Neural cell (in vitro differentiated cells): ENCODE measurements around the gene FAM107B. TPM values are rescaled to one million over a fixed set of nuclear protein-coding genes. Genes with fewer than 3 reads are reported as not detected.

Experiments used
- H2AFZ ChIP-seq: fragments of 200-600, 300-800 bp; sonication (generic), shearing (Covaris generic); 2 replicates; pipeline ENCODE4 v1.6.0; 2014; ENCODE audit warnings: low read depth, mild to moderate bottlenecking, antibody characterized with exemption, low read length, moderate library complexity
- H3F3A ChIP-seq: fragments of 200-600 bp; shearing (Covaris generic); 2 replicates; pipeline ENCODE4 v1.6.1; 2016; ENCODE audit warnings: mild to moderate bottlenecking, moderate library complexity, mixed read lengths, antibody characterized with exemption, low read length; ENCODE audit not compliant: insufficient read depth, poor library complexity, severe bottlenecking
- H3K27ac ChIP-seq: fragments of 200-600, 300-800 bp; sonication (generic), shearing (Covaris generic); 2 replicates; pipeline ENCODE4 v1.5.1; 2014; ENCODE audit warnings: mild to moderate bottlenecking, low read length, moderate library complexity
- H3K27me3 ChIP-seq: fragments of 300-800, 200-600 bp; sonication (generic), shearing (Covaris generic); 2 replicates; pipeline ENCODE4 v1.6.0; 2014; ENCODE audit warnings: mild to moderate bottlenecking, low read depth, low read length, moderate library complexity; ENCODE audit not compliant: insufficient read depth
- H3K36me3 ChIP-seq: fragments of 300-800, 200-600 bp; sonication (generic), shearing (Covaris generic); 2 replicates; pipeline ENCODE4 v1.5.1; 2014; ENCODE audit warnings: mild to moderate bottlenecking, antibody characterized with exemption, low read length, moderate library complexity; ENCODE audit not compliant: insufficient read depth
- H3K4me2 ChIP-seq: fragments of 300-800, 200-600 bp; sonication (generic), shearing (Covaris generic); 2 replicates; pipeline ENCODE4 v1.6.0; 2014; ENCODE audit warnings: mild to moderate bottlenecking, low read length
- H3K4me3 ChIP-seq: fragments of 300-800, 200-600 bp; sonication (generic), shearing (Covaris generic); 2 replicates; pipeline ENCODE4 v1.5.1; 2014; ENCODE audit warnings: mild to moderate bottlenecking, low read length, moderate library complexity
- H3K79me2 ChIP-seq: fragments of 200-600 bp; shearing (Covaris generic); replicated peaks from 2 replicates; pipeline ENCODE4 v1.6.0; 2014; ENCODE audit warnings: mild to moderate bottlenecking, low read length, moderate library complexity; ENCODE audit not compliant: insufficient read depth
- H3K9ac ChIP-seq: fragments of 300-800, 200-600 bp; sonication (generic), shearing (Covaris generic); 2 replicates; pipeline ENCODE4 v1.6.1; 2016; ENCODE audit warnings: mild to moderate bottlenecking, low read length, mixed read lengths
- H3K9me2 ChIP-seq: fragments of 200-600 bp; shearing (Covaris generic); 2 replicates; pipeline ENCODE4 v1.6.1; 2016; ENCODE audit warnings: mild to moderate bottlenecking, low read length, mixed read lengths; ENCODE audit not compliant: insufficient read depth
- H3K9me3 ChIP-seq: fragments of 200-600, 300-800 bp; sonication (generic), shearing (Covaris generic); 2 replicates; pipeline ENCODE4 v1.6.1; 2016; ENCODE audit warnings: mild to moderate bottlenecking, mixed run types, low read length, moderate library complexity, mixed read lengths
- H4K20me1 ChIP-seq: fragments of 200-600 bp; shearing (Covaris generic); 2 replicates; pipeline ENCODE4 v1.6.1; 2016; ENCODE audit warnings: mild to moderate bottlenecking, mixed run types; ENCODE audit not compliant: insufficient read depth
- EP300 ChIP-seq: fragments of 450-650 bp; conservative IDR thresholded peaks from 2 replicates; pipeline ENCODE4 v1.6.1; 2014; ENCODE audit warnings: antibody characterized with exemption, mild to moderate bottlenecking, moderate library complexity; ENCODE audit not compliant: poor library complexity, severe bottlenecking
- EZH2 ChIP-seq: fragments of 200-600, 300-800 bp; shearing (Covaris generic), sonication (generic); IDR thresholded peaks from 2 replicates; pipeline ENCODE4 v1.6.1; 2014; ENCODE audit warnings: antibody characterized with exemption, low read length, borderline replicate concordance, mild to moderate bottlenecking; ENCODE audit not compliant: insufficient read depth, poor library complexity, severe bottlenecking
- MXI1 ChIP-seq: fragments of 450-650 bp; conservative IDR thresholded peaks from 2 replicates; pipeline ENCODE4 v1.6.1; 2014; ENCODE audit warnings: antibody characterized with exemption, mild to moderate bottlenecking; ENCODE audit not compliant: poor library complexity, severe bottlenecking
- POLR2AphosphoS5 ChIP-seq: IDR thresholded peaks from 2 replicates; pipeline ENCODE4 v1.6.1; 2012
- RAD21 ChIP-seq: fragments of 450-650 bp; conservative IDR thresholded peaks from 2 replicates; pipeline ENCODE4 v1.6.1; 2014; ENCODE audit warnings: antibody characterized with exemption, mild to moderate bottlenecking, moderate library complexity
- SMC3 ChIP-seq: fragments of 450-650 bp; conservative IDR thresholded peaks from 2 replicates; pipeline ENCODE4 v1.6.1; 2014; ENCODE audit warnings: antibody characterized with exemption, mild to moderate bottlenecking, moderate library complexity; ENCODE audit not compliant: poor library complexity
- TAF1 ChIP-seq: IDR thresholded peaks from 2 replicates; pipeline ENCODE4 v1.6.1; 2012; ENCODE audit warnings: low read depth
- polyA plus RNA-seq: library from polyadenylated mRNA; depleted of rRNA; stranded (reverse); fragments of >200 nt; gene quantifications from 2 replicates; pipeline ENCODE4 v1.2.3, GENCODE V29; 2014
- TF ChIP-seq, protein P1 (sequence below): IDR thresholded peaks from 2 replicates; pipeline ENCODE4 v1.6.1; 2012; ENCODE audit warnings: borderline replicate concordance
- TF ChIP-seq, protein P2 (sequence below): fragments of 450-650 bp; IDR thresholded peaks from 2 replicates; pipeline ENCODE4 v1.5.1; 2014; ENCODE audit warnings: antibody characterized with exemption, mild to moderate bottlenecking, moderate library complexity; ENCODE audit not compliant: poor library complexity, severe bottlenecking

The FAM107B gene
- polyA plus RNA-seq, 1 donor from 2014 or later = 106 TPM

DNA sequence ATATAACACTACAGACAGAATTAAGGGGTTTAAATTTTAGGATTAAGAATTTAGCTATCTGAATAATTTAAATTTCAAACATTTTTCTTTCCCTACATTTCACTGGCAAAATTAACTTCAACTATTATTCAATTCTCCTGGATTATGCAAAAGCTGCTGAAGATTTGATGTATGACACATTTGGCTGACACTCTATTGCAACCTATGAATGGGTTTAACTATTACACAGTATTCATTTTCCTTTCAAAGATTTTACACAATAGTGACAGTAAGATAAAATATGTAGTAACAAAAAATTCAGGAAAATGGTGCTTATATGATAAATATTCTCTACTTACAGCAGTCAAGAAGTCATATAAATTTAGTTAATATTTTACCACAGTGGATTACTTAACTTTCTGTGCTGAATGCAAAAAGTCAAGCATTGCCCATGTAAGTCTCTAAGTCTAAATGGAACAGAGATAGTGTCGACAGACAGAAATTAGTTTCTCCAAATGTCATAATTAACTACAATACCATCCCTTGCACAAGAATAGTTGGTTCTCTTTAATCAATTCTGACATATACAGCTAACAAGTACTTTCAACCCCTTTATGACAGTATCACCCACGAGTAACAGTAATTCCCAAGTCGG lies 249.9 kb downstream of the FAM107B start:
- Histone ChIP-seq H3K79me2 (peaks cover 4% of the 10 kb centered on the region), H2AFZ (no peak overlapping the region), H3K27ac (no peak overlapping the region), H4K20me1 (no peaks in the 10 kb centered on the region), H3K36me3 (peaks cover 8% of the 10 kb centered on the region), H3K9ac (no peak overlapping the region), H3K4me3 (no peak overlapping the region), H3K9me2 (no peaks in the 10 kb centered on the region), H3K4me2 (no peak overlapping the region), H3F3A (no peaks in the 10 kb centered on the region), H3K27me3 (no peaks in the 10 kb centered on the region), H3K9me3 (no peaks in the 10 kb centered on the region)
- TF ChIP-seq EP300 (no peak), MXI1 (no peak), EZH2 (no peak), RAD21 (no peak), TAF1 (no peak), SMC3 (no peak), POLR2AphosphoS5 (no peak)
- TF ChIP-seq, protein P1, sequence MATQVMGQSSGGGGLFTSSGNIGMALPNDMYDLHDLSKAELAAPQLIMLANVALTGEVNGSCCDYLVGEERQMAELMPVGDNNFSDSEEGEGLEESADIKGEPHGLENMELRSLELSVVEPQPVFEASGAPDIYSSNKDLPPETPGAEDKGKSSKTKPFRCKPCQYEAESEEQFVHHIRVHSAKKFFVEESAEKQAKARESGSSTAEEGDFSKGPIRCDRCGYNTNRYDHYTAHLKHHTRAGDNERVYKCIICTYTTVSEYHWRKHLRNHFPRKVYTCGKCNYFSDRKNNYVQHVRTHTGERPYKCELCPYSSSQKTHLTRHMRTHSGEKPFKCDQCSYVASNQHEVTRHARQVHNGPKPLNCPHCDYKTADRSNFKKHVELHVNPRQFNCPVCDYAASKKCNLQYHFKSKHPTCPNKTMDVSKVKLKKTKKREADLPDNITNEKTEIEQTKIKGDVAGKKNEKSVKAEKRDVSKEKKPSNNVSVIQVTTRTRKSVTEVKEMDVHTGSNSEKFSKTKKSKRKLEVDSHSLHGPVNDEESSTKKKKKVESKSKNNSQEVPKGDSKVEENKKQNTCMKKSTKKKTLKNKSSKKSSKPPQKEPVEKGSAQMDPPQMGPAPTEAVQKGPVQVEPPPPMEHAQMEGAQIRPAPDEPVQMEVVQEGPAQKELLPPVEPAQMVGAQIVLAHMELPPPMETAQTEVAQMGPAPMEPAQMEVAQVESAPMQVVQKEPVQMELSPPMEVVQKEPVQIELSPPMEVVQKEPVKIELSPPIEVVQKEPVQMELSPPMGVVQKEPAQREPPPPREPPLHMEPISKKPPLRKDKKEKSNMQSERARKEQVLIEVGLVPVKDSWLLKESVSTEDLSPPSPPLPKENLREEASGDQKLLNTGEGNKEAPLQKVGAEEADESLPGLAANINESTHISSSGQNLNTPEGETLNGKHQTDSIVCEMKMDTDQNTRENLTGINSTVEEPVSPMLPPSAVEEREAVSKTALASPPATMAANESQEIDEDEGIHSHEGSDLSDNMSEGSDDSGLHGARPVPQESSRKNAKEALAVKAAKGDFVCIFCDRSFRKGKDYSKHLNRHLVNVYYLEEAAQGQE = no peak
- TF ChIP-seq, protein P2, sequence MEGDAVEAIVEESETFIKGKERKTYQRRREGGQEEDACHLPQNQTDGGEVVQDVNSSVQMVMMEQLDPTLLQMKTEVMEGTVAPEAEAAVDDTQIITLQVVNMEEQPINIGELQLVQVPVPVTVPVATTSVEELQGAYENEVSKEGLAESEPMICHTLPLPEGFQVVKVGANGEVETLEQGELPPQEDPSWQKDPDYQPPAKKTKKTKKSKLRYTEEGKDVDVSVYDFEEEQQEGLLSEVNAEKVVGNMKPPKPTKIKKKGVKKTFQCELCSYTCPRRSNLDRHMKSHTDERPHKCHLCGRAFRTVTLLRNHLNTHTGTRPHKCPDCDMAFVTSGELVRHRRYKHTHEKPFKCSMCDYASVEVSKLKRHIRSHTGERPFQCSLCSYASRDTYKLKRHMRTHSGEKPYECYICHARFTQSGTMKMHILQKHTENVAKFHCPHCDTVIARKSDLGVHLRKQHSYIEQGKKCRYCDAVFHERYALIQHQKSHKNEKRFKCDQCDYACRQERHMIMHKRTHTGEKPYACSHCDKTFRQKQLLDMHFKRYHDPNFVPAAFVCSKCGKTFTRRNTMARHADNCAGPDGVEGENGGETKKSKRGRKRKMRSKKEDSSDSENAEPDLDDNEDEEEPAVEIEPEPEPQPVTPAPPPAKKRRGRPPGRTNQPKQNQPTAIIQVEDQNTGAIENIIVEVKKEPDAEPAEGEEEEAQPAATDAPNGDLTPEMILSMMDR = no peak

DNA sequence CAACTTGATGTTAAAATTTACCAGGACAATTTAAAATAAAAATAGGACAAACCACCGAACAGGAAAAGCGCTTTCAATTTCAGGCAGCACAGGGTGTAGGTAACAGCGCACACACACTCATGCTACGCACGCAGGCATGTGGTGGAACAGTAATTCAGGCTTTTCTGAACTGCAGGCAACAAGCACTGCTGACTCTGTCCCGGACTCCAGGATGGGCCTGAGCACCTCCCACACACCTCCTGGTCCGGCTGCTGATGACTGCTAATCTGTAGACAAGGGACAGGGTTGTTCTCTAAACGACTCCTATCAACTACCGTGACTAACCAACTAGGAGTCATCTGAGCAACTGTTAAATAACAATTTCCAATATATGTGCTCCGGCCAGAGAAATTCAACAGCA lies 251.4 kb downstream of the FAM107B start:
- H3K4me3 ChIP-seq = no peak overlapping the region
- H3K9ac ChIP-seq = no peak overlapping the region
- H3K36me3 ChIP-seq = peaks cover 13% of the 10 kb centered on the region
- H3K9me3 ChIP-seq = no peaks in the 10 kb centered on the region
- H3K27me3 ChIP-seq = no peaks in the 10 kb centered on the region
- H3K27ac ChIP-seq = no peak overlapping the region
- no peaks in the 10 kb centered on the region for H3F3A ChIP-seq
- H3K79me2 ChIP-seq = peaks cover 4% of the 10 kb centered on the region
- no peaks in the 10 kb centered on the region for H3K9me2 ChIP-seq
- no peak overlapping the region for H3K4me2 ChIP-seq
- no peak overlapping the region for H2AFZ ChIP-seq
- TF ChIP-seq, protein P2 = no peak
- TF ChIP-seq SMC3 = no peak
- TF ChIP-seq TAF1 = no peak
- no peak for TF ChIP-seq EP300
- TF ChIP-seq MXI1 = no peak
- no peaks in the 10 kb centered on the region for H4K20me1 ChIP-seq
